ENCODE data around the gene TUT1.

- TF ChIP-seq CTCF (conservative IDR thresholded peaks at IDR 0.05) (no peak), ZFX (IDR thresholded peaks at IDR 0.05) (no peak)
These were observed 17.5 kb downstream of the TUT1 start, which contains the start of gene EEF1G for GRCh38 chr11:62573592-62574362.
